Measurements from ENCODE around the gene C2CD4A. TPM values are rescaled to one million over a fixed set of nuclear protein-coding genes. Genes with fewer than 3 reads are reported as not detected.

Gene C2CD4A, protein sequence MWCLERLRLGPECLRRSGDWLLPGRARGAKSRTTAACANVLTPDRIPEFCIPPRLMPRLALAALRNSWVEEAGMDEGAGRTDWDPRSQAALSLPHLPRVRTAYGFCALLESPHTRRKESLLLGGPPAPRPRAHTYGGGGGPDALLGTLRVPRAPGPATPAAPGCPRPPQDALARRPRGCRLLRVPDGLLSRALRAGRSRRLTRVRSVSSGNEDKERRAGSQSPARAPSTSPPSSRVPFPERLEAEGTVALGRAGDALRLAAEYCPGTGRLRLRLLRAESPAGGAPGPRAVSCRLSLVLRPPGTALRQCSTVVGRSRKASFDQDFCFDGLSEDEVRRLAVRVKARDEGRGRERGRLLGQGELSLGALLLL
- total RNA-seq: not detected in 3 replicates

DNA sequence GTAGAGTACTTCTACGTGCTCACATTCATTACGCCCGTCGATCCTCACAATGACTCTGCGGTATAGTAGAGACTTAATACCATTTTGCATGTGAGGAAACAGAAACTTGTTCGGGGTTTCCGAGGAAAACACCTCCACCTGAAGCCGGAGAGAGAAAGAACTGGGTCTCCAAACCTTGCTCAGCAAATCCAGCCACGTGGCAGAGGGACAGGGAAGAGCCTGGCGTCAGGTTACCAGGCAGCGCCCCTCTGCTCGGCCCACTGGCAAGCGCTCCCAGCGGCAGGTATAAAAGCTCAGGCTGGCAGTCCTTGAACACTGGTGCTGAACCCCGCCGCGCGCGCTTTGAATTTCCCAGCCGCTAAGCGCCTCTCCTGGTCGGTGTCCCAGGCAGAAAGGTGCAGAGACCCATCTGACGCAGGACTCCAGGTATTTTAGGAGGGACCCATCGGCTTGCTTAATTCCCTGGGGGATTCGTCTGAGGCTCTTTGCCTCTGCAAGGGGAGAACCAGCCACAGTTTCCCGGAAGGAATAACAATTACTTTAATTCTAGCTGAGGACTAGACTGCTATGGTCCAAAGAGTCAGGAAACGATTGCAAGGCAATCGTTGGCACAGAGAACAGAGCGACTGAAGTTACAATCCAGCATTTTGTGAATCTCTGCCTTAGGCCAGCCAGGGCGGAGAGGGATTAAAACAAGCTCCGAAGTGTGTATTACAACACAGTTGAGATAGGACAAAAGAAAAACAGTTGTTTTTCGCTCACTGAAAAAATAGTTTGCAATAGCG lies at the start of gene C2CD4A:
Gene C2CD4A, plus strand, starts transcription at position 315 of the 785 bp plus-strand sequence. CDS start 637 bp downstream, outside the sequence.
- no peak within 1 kb of the TSS for H3K27ac Mint-ChIP-seq
- peak within 1 kb of the TSS; percentile 53 for H3K4me3 Mint-ChIP-seq
- peaks cover 76% of the 10 kb centered on the region for H3K27me3 Mint-ChIP-seq (ENCODE audit: low read depth)
- peaks cover 21% of the 10 kb centered on the region for H3K4me1 Mint-ChIP-seq
- TF ChIP-seq, protein P1, sequence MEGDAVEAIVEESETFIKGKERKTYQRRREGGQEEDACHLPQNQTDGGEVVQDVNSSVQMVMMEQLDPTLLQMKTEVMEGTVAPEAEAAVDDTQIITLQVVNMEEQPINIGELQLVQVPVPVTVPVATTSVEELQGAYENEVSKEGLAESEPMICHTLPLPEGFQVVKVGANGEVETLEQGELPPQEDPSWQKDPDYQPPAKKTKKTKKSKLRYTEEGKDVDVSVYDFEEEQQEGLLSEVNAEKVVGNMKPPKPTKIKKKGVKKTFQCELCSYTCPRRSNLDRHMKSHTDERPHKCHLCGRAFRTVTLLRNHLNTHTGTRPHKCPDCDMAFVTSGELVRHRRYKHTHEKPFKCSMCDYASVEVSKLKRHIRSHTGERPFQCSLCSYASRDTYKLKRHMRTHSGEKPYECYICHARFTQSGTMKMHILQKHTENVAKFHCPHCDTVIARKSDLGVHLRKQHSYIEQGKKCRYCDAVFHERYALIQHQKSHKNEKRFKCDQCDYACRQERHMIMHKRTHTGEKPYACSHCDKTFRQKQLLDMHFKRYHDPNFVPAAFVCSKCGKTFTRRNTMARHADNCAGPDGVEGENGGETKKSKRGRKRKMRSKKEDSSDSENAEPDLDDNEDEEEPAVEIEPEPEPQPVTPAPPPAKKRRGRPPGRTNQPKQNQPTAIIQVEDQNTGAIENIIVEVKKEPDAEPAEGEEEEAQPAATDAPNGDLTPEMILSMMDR (IDR thresholded peaks at IDR 0.05; ENCODE audit: unreplicated experiment): no peak
- H3K9me3 Mint-ChIP-seq: no peaks in the 10 kb centered on the region
- H3K36me3 Mint-ChIP-seq: no peaks in the 10 kb centered on the region
- peak; percentile 40 to 75 for DNase-seq (ENCODE audit: low spot score in 2 of 2, unreplicated experiment in 2 of 2)

DNA sequence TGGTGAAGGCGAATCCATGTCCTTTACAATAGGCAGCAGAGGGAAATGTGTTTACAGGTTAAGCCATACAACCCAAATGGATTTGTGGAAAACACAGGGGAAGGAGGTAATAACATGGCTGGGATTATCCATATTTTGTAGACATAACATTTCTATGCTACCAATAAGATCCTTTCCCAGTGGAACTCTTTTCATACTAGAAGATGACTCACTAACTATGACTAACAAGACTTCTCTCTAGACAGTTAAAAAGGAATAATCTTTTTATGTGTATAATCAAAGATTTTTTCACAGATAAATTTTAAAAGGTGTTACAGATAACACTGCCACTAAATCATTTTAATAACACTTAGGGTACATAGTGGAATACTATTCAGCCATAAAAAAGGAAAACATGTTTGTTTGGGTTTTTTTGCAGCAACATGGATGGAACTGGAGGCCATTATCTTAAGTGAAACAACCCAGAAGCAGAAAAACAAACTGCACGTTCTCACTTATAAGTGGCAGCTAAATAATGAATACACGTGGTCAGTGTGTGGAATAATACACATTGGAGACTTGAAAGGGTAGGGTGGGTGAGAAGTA lies 46.1 kb upstream of the C2CD4A start:
- Mint-ChIP-seq H3K27me3 (ENCODE audit: low read depth) (no peaks in the 10 kb centered on the region), H3K4me1 (peaks cover 3% of the 10 kb centered on the region), H3K9me3 (peaks cover 20% of the 10 kb centered on the region), H3K36me3 (peaks cover 38% of the 10 kb centered on the region), H3K27ac (no peak overlapping the region), H3K4me3 (no peak overlapping the region)
- TF ChIP-seq, protein P1 (IDR thresholded peaks at IDR 0.05; ENCODE audit: unreplicated experiment): no peak
- no peak for DNase-seq (ENCODE audit: low spot score in 2 of 2, unreplicated experiment in 2 of 2)

- H3K9me3 Mint-ChIP-seq: peaks cover 16% of the 10 kb centered on the region
- TF ChIP-seq, protein P1 (IDR thresholded peaks at IDR 0.05; ENCODE audit: unreplicated experiment): no peak
- H3K4me1 Mint-ChIP-seq: peaks cover 3% of the 10 kb centered on the region
- peaks cover 32% of the 10 kb centered on the region for H3K36me3 Mint-ChIP-seq
- no peak overlapping the region for H3K27ac Mint-ChIP-seq
- H3K4me3 Mint-ChIP-seq: no peak overlapping the region
- DNase-seq (ENCODE audit: low spot score in 2 of 2, unreplicated experiment in 2 of 2): no peak
- H3K27me3 Mint-ChIP-seq (ENCODE audit: low read depth): no peaks in the 10 kb centered on the region
Observed at GRCh38 chr15:62021991-62022600, 44.7 kb upstream of the C2CD4A start.

GRCh38 chr15:62026487-62027262 lies 40.1 kb upstream of the C2CD4A start:
- H3K9me3 Mint-ChIP-seq: no peaks in the 10 kb centered on the region
- H3K27me3 Mint-ChIP-seq (ENCODE audit: low read depth): no peaks in the 10 kb centered on the region
- H3K4me3 Mint-ChIP-seq: no peak overlapping the region
- no peak for DNase-seq (ENCODE audit: low spot score in 2 of 2, unreplicated experiment in 2 of 2)
- TF ChIP-seq, protein P1 (IDR thresholded peaks at IDR 0.05; ENCODE audit: unreplicated experiment): no peak
- peaks cover 16% of the 10 kb centered on the region for H3K36me3 Mint-ChIP-seq
- H3K4me1 Mint-ChIP-seq: peaks cover 3% of the 10 kb centered on the region
- H3K27ac Mint-ChIP-seq: no peak overlapping the region

- TF ChIP-seq, protein P1 (IDR thresholded peaks at IDR 0.05; ENCODE audit: unreplicated experiment): no peak
- no peaks in the 10 kb centered on the region for H3K27me3 Mint-ChIP-seq (ENCODE audit: low read depth)
- DNase-seq (ENCODE audit: low spot score in 2 of 2, unreplicated experiment in 2 of 2): no peak
- H3K36me3 Mint-ChIP-seq: peaks cover 11% of the 10 kb centered on the region
- peaks cover 3% of the 10 kb centered on the region for H3K4me1 Mint-ChIP-seq
- H3K27ac Mint-ChIP-seq: no peak overlapping the region
- H3K4me3 Mint-ChIP-seq: no peak overlapping the region
- no peaks in the 10 kb centered on the region for H3K9me3 Mint-ChIP-seq
Observed at GRCh38 chr15:62027263-62027565, 39.6 kb upstream of the C2CD4A start.

All from mesothelial cell of epicardium (in vitro differentiated cells).